HEK293 (cell line): ENCODE measurements around the gene HSPH1.
"Not testable (repeated sequence)": the region's sequence is repeated elsewhere in the genome, so short reads cannot be mapped to it uniquely, and the experiment has no call there.

Experiments
- CTCF ChIA-PET: fragments of 350-600 bp; formaldehyde crosslinking; extraction: SDS; loops from one replicate; lab custom pipeline; 2021; ENCODE audit warnings: antibody characterized with exemption; lab: Yijun Ruan, JAX
- POLR2A ChIA-PET: fragments of 300-600 bp; formaldehyde crosslinking; extraction: SDS; loops from one replicate; lab custom pipeline; 2020; ENCODE audit warnings: antibody characterized with exemption, inconsistent platforms; lab: Yijun Ruan, JAX
- H3K27ac ChIP-seq: fragments of 200-500 bp; sonication (Bioruptor generic); 2 replicates; pipeline ENCODE4 v1.5.1; 2014; ENCODE audit warnings: low read depth, low read length, control low read depth, inconsistent platforms; ENCODE audit errors: extremely low read depth
- H3K36me3 ChIP-seq, 2 experiments: fragments of 200-500 bp in 1 of 2; sonication (Bioruptor generic) in 1 of 2; 1 replicate in 1 of 2; 2 replicates in 1 of 2; pipeline ENCODE4 v1.5.1; 2014 to 2017; ENCODE audit warnings: inconsistent platforms in 2 of 2, low read length in 2 of 2; ENCODE audit not compliant: control insufficient read depth in 2 of 2, insufficient read depth in 1 of 2
- H3K4me1 ChIP-seq: fragments of 200-500 bp; sonication (Bioruptor generic); 2 replicates; pipeline ENCODE4 v1.5.1; 2014; ENCODE audit warnings: mild to moderate bottlenecking, low read length, inconsistent platforms; ENCODE audit not compliant: control insufficient read depth, insufficient read depth
- H3K4me3 ChIP-seq: 2 replicates; pipeline ENCODE4 v1.5.1; 2011; ENCODE audit warnings: low read depth, mild to moderate bottlenecking, control low read depth, low read length, moderate library complexity
- H3K9me3 ChIP-seq: fragments of 200-500 bp; sonication (Bioruptor generic); 2 replicates; pipeline ENCODE4 v1.5.1; 2014; ENCODE audit warnings: low read depth, low read length, inconsistent platforms; ENCODE audit not compliant: control insufficient read depth, insufficient read depth
- FEZF1 ChIP-seq: fragments of 450-650 bp; formaldehyde crosslinking; IDR thresholded peaks from 2 replicates; pipeline ENCODE4 v1.5.1; 2016; ENCODE audit warnings: missing biosample characterization, missing genetic modification characterization
- IKZF3 ChIP-seq: fragments of 450-650 bp; IDR thresholded peaks from 2 replicates; pipeline ENCODE4 v1.5.0; 2018; ENCODE audit warnings: missing biosample characterization, mild to moderate bottlenecking, missing genetic modification characterization, moderate library complexity
- KLF1 ChIP-seq: fragments of 450-650 bp; formaldehyde crosslinking; IDR thresholded peaks from 2 replicates; pipeline ENCODE4 v1.5.1; 2016; ENCODE audit warnings: missing biosample characterization, missing genetic modification characterization
- REPIN1 ChIP-seq: fragments of 450-650 bp; formaldehyde crosslinking; IDR thresholded peaks from 2 replicates; pipeline ENCODE4 v1.5.1; 2017; ENCODE audit warnings: missing biosample characterization, missing genetic modification characterization, low read depth
- SP3 ChIP-seq: fragments of 450-650 bp; formaldehyde crosslinking; IDR thresholded peaks from 2 replicates; pipeline ENCODE4 v1.5.1; 2016; ENCODE audit warnings: missing biosample characterization, missing genetic modification characterization
- ZBTB11 ChIP-seq: fragments of 450-650 bp; formaldehyde crosslinking; conservative IDR thresholded peaks from 2 replicates; pipeline ENCODE4 v1.5.1; 2016; ENCODE audit warnings: low read depth, missing biosample characterization, missing genetic modification characterization
- ZBTB6 ChIP-seq: fragments of 450-650 bp; formaldehyde crosslinking; IDR thresholded peaks from 2 replicates; pipeline ENCODE4 v1.5.1; 2017; ENCODE audit warnings: missing biosample characterization, missing genetic modification characterization
- ZNF18 ChIP-seq: fragments of 450-650 bp; formaldehyde crosslinking; IDR thresholded peaks from 2 replicates; pipeline ENCODE4 v1.5.1; 2016; ENCODE audit warnings: missing biosample characterization, missing genetic modification characterization
- ZNF302 ChIP-seq: fragments of 450-650 bp; formaldehyde crosslinking; IDR thresholded peaks from 2 replicates; pipeline ENCODE4 v1.5.1; 2016; ENCODE audit warnings: missing biosample characterization, missing genetic modification characterization, low read depth
- ZNF37A ChIP-seq: fragments of 450-650 bp; IDR thresholded peaks from 2 replicates; pipeline ENCODE4 v1.5.1; 2018; ENCODE audit warnings: missing biosample characterization, missing genetic modification characterization
- ZNF391 ChIP-seq: fragments of 450-650 bp; formaldehyde crosslinking; IDR thresholded peaks from 2 replicates; pipeline ENCODE4 v1.5.1; 2016; ENCODE audit warnings: low read depth, missing biosample characterization, missing genetic modification characterization, borderline replicate concordance
- ZNF449 ChIP-seq: fragments of 450-650 bp; formaldehyde crosslinking; IDR thresholded peaks from 2 replicates; pipeline ENCODE4 v1.5.1; 2017; ENCODE audit warnings: missing biosample characterization, mild to moderate bottlenecking, missing genetic modification characterization, moderate library complexity
- ZNF629 ChIP-seq: fragments of 450-650 bp; formaldehyde crosslinking; IDR thresholded peaks from 2 replicates; pipeline ENCODE4 v1.5.1; 2017; ENCODE audit warnings: missing biosample characterization, missing genetic modification characterization

Gene HSPH1

GRCh38 chr13:31101472-31102170 lies 60.1 kb downstream of the HSPH1 start:
- Histone ChIP-seq H3K4me3 (no peak overlapping the region), H3K4me1 (no peaks in the 10 kb centered on the region), H3K9me3 (no peaks in the 10 kb centered on the region), H3K27ac (no peak overlapping the region), H3K36me3 (no peaks in the 10 kb centered on the region)
- ChIA-PET POLR2A (no interaction called here), CTCF (interaction anchor here (0.6 kb wide), 1 partner anchor 8 kb away, joined by 4 read pairs; no protein-coding TSS in a partner anchor)
- TF ChIP-seq SP3 (tag by site-specific recombination), result no peak
- TF ChIP-seq FEZF1 (tag by site-specific recombination), result no peak

GRCh38 chr13:31100721-31101120 lies 61.0 kb downstream of the HSPH1 start:
- no peak overlapping the region for H3K4me3 ChIP-seq
- CTCF ChIA-PET, result interaction anchor here (0.6 kb wide), 1 partner anchor 9 kb away, joined by 4 read pairs; no protein-coding TSS in a partner anchor
- no peak for TF ChIP-seq ZNF37A
- TF ChIP-seq, all 188 proteins: peak for 0
- Histone ChIP-seq H3K36me3 (no peaks in the 10 kb centered on the region), H3K9me3 (no peaks in the 10 kb centered on the region), H3K27ac (no peak overlapping the region), H3K4me1 (no peaks in the 10 kb centered on the region)
- POLR2A ChIA-PET, result no interaction called here

GRCh38 chr13:31097911-31098434 lies 63.7 kb downstream of the HSPH1 start:
- POLR2A ChIA-PET, CTCF ChIA-PET: not testable (repeated sequence)

GRCh38 chr13:31096654-31097302 lies 64.9 kb downstream of the HSPH1 start:
- ChIA-PET CTCF (no interaction called here), POLR2A (no interaction called here)
- no peaks in the 10 kb centered on the region for H3K36me3 ChIP-seq
- no peaks in the 10 kb centered on the region for H3K4me1 ChIP-seq
- no peak overlapping the region for H3K27ac ChIP-seq
- no peak overlapping the region for H3K4me3 ChIP-seq
- no peaks in the 10 kb centered on the region for H3K9me3 ChIP-seq
- TF ChIP-seq ZNF449, result peak; percentile 76
- no peak for TF ChIP-seq ZNF18 (tag by site-specific recombination)
- peak; percentile 84 for TF ChIP-seq KLF1

More at GRCh38 chr13:31097911-31098434, 63.7 kb downstream of the HSPH1 start:
- H3K4me1 ChIP-seq, H3K9me3 ChIP-seq, H3K36me3 ChIP-seq, H3K4me3 ChIP-seq, H3K27ac ChIP-seq: not testable (repeated sequence)

GRCh38 chr13:31094331-31095015 lies 67.2 kb downstream of the HSPH1 start:
- H3K4me3 ChIP-seq, result no peak overlapping the region
- H3K4me1 ChIP-seq, result no peaks in the 10 kb centered on the region
- ChIA-PET CTCF (interaction anchor here (0.6 to 1.1 kb wide), 2 partner anchors 44 to 114 kb away, joined by 3 to 6 read pairs; no protein-coding TSS in a partner anchor), POLR2A (interaction anchor here (0.6 kb wide), 1 partner anchor 73 kb away, joined by 4 read pairs; no protein-coding TSS in a partner anchor)
- H3K27ac ChIP-seq, result no peak overlapping the region
- no peaks in the 10 kb centered on the region for H3K36me3 ChIP-seq
- H3K9me3 ChIP-seq, result no peaks in the 10 kb centered on the region
- TF ChIP-seq ZNF629 (no peak), ZBTB11 (tag by site-specific recombination) (no peak), REPIN1 (no peak), ZNF391 (no peak), ZBTB6 (tag by site-specific recombination) (no peak), IKZF3 (tag by site-specific recombination) (no peak), ZNF302 (tag by site-specific recombination) (no peak)
